ENCODE data around the gene WASF2. TPM values are rescaled to one million over a fixed set of nuclear protein-coding genes. Genes with fewer than 3 reads are reported as not detected.
"Not testable (repeated sequence)": the region's sequence is repeated elsewhere in the genome, so short reads cannot be mapped to it uniquely, and the experiment has no call there.

WASF2 gene
- total RNA-seq, 1 donor from 2014 or later: 183 TPM

- ATAC-seq (no peak), DNase-seq (ENCODE audit: low spot score) (no peak)
- intact Hi-C loops (cut with DNase I): loop anchor here (10.0 kb wide), 1 partner anchor 74 kb away; no protein-coding TSS in a partner anchor
Observed at GRCh38 chr1:27410709-27411108, 79.3 kb downstream of the WASF2 start.

DNA sequence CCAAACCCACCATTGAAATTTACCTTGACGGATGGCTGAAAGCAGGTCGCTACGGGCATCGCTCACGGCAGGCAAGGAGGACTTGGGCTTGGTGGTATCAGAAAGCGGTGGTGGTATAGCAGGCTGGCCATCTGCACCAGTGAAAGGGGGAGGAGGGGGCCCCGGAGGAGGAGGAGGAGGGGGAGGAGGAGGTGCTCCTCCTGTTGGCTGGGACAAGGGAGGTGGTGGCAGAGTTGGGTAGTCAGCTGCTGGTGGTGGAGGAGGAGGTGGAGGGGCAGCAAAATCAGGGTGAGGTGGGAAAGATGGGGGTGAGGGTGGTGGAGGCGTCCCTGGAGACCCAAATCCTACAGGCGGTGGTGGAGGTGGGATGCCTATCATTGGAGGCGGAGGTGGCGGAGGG is 80.3 kb downstream of the WASF2 start:
- no peak for DNase-seq (ENCODE audit: low spot score)
- intact Hi-C loops (cut with DNase I): loop anchor here (10.0 kb wide), 1 partner anchor 75 kb away; no protein-coding TSS in a partner anchor
- no peak for ATAC-seq

GRCh38 chr1:27408151-27408550 is 81.8 kb downstream of the WASF2 start:
- ATAC-seq (no peak), DNase-seq (ENCODE audit: low spot score) (no peak)
- intact Hi-C loops (cut with DNase I): no loop called here

DNA sequence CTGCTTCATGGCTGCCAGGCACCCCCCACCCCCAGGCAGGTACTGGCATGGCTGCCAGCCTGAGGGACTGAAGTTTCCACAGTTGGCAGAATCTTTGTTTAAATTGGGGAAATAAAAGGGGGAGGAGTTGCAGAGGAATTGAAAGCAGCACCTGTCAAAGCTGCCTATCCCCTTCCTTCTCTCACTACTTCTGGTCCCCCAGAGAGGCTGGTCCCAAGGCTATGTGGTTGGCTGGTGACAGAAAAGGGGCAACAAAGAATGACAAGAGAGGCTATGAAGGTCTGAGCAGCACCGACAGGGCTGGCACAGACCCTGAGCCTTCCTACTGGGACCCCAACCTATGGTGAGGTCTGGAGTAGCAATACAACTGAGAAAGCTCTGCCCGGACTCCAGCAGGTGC is 83.2 kb downstream of the WASF2 start:
- ATAC-seq; DNase-seq (ENCODE audit: low spot score); intact Hi-C loops (cut with DNase I): not testable (repeated sequence)

- ATAC-seq (no peak), DNase-seq (ENCODE audit: low spot score) (no peak)
- intact Hi-C loops (cut with DNase I): no loop called here
Observed at GRCh38 chr1:27406362-27406680, 83.6 kb downstream of the WASF2 start.

DNA sequence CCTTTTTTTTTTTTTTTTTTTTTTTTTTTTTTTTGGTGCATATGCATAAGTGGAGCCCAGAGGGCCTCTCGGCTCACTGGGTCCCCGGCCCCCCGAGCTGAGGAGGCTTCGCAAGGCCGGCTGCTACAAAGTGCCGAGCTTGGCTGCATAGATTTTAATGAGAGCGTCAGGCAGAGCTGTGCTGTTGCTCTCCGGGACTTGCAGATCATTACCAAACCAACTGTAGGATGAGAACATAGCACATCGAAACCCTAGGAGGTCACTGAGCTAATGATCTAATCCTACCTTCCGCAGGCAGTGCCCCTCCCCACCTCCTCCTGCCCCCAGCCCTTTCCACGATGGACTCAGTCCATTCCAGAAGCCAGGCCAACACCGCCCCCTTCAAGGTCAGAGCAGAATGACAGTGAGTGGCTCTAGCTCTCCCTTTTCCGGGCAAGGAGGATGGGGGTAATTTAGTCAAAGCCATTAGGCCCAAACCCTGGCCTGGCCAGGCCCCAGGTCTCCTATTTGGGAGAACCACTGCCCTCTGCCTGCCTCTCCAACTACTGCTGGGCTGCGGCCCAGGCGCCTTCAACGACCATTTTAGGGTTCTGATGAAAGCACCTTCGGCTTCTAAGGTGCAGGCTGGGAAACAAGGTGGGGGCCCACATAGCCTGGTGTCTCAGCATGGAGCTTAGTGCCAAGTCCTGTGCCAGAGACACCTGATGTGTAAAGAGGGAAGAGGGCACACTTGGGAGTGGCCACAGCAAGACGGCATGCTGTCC is 84.2 kb downstream of the WASF2 start:
- ATAC-seq: peak; percentile 1
- intact Hi-C loops (cut with DNase I): not testable (repeated sequence)

DNA sequence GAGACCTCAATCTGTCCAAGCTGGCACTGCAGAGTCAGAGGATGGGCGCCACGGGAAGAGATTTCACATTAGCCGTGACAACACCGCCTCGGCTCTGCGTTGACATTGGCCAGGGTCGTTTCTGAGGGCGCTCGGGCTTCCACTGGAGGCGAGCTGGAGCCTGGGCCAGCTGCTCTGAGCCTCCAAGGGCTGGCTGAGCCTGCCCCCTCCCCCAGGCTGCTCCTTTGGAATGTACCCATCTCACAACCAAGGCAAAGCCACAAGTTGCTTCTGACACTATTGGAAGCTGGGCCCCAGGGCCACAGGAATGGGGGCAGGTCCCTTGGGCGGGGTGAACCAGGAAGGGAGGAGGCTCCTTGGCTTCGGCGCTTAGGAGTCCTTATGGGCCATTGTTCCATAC is 84.9 kb downstream of the WASF2 start:
- DNase-seq (ENCODE audit: low spot score): peak; percentile 69
- intact Hi-C loops (cut with DNase I): no loop called here
- ATAC-seq: peak; percentile 46

More for the DNA sequence above, 84.2 kb downstream of the WASF2 start:
- not testable (repeated sequence) for DNase-seq (ENCODE audit: low spot score)

DNA sequence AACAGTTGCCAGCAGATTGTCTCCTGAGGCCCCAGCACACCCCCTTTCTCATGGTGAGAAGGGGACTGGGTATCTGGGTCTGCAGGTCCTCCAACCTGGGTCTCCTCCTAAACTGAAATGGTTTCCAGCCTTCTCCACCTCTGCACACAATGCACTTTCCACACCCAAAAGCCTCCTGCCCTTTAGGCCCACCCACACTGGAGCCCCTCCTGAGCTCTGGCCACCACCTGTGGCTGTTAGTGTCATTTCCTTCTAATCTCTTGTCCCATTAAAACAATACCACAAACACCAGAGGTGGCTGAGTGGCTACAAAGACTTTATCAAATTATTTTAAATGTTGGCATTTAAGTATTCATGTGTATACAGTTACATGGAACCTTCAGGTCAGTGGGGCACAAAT is 86.0 kb downstream of the WASF2 start:
- DNase-seq (ENCODE audit: low spot score) (no peak), ATAC-seq (peak; percentile 4)
- intact Hi-C loops (cut with DNase I): loop anchor here (5.0 kb wide), 1 partner anchor 263 kb away; no protein-coding TSS in a partner anchor

DNA sequence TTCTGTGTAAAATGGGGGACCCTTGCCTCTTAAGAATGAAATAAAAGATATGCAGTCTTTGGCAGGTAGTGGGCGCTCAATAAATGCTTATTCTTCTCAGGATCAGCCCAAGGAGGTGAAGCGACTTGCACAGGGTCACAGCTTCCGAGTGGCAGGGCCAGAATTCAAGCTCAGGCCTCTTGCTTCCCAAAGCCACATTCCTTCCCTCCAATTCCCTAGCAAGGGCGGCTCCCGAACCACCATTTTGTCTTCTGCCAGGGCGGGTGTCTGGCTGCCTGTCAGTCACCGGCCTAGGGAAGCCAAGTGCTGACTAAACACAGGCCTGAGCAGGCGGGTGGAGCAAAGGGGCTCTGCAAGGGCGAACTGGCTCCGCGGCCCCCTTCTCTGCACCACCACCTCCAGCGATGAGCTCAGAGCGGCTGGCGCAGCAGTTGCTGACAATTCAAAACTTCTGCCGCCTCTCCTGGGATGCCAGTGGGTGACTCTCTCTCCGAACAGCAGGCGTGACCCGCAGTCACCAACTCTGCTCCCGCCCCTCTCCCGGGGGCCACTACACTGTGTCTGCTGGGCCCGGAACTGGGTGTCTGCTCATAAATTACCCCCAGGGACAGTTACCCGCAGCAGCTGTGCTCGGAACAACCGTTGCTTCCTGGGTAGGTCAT is 86.8 kb downstream of the WASF2 start:
- intact Hi-C loops (cut with DNase I): loop anchor here (5.0 kb wide), 1 partner anchor 264 kb away; no protein-coding TSS in a partner anchor
- peak; percentile 81 for DNase-seq (ENCODE audit: low spot score)
- ATAC-seq: peak; percentile 66

DNA sequence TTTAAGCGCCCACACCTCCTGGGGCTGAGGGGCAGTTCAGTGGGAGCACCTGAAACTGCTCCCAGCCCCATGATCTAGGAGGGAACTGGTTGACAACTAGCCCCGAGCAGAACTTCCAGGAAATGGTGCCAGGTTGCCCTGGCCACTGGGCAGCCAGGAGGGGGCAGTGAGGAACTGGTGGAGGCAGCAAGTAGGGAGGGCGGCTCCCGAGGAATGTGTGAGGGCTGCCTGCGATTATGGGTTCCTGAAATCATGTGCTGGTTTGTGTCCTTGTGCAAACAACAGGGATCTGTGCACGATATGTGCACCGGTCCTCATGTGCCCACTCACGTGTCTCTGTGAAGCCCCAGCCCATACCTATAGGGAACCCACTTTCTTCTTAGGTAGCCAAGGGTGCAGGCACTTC is 87.6 kb downstream of the WASF2 start:
- peak; percentile 62 for ATAC-seq
- intact Hi-C loops (cut with DNase I): loop anchor here (5.0 kb wide), 1 partner anchor 265 kb away; no protein-coding TSS in a partner anchor
- DNase-seq (ENCODE audit: low spot score): peak; percentile 86

GRCh38 chr1:27400963-27401341 is 89.0 kb downstream of the WASF2 start:
- DNase-seq (ENCODE audit: low spot score) (no peak), ATAC-seq (no peak)
- intact Hi-C loops (cut with DNase I): loop anchor here (5.0 kb wide), 1 partner anchor 266 kb away; no protein-coding TSS in a partner anchor

- ATAC-seq (no peak), DNase-seq (ENCODE audit: low spot score) (no peak)
- intact Hi-C loops (cut with DNase I): loop anchor here (5.0 kb wide), 1 partner anchor 267 kb away; no protein-coding TSS in a partner anchor
Observed at GRCh38 chr1:27400082-27400962, 89.6 kb downstream of the WASF2 start.

DNA sequence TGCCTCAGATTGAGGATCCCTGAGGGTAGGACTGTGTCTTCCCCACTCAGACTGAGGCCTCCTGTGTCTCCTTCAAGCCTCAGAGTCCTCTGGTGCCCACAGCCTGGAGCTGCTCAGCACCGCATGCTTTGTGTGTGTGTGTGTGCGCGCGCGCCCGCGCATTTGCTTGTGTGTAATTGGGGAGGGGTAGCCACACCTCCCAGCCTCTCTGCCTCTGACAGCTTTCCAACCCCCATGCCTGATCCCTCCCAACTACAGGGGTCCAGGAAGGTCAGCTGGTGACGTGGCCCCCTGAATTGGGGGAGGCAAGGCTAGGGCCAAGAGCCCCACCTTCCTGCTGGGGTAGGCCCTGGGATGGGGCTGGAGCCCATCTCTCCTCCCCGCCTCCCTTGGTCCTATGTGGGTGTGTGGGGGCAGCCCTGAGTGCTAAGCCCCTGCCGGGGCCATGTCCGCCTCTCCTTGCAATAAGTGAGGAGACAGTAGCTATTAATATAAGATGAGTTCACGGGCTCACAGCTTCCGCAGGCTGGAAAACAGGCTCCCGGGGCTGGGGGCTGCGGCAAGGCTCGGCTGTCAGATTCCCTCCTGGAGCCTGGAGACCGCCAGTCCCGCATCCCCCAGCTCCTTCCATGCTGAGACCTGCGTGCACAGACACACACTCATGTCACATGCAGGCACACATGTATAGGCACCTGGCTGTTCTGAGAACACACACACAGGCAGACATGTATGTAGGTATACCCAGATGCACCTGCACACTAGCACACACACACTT is 90.5 kb downstream of the WASF2 start:
- DNase-seq (ENCODE audit: low spot score): no peak
- no peak for ATAC-seq
- intact Hi-C loops (cut with DNase I): loop anchor here (5.0 kb wide), 1 partner anchor 268 kb away; no protein-coding TSS in a partner anchor

DNA sequence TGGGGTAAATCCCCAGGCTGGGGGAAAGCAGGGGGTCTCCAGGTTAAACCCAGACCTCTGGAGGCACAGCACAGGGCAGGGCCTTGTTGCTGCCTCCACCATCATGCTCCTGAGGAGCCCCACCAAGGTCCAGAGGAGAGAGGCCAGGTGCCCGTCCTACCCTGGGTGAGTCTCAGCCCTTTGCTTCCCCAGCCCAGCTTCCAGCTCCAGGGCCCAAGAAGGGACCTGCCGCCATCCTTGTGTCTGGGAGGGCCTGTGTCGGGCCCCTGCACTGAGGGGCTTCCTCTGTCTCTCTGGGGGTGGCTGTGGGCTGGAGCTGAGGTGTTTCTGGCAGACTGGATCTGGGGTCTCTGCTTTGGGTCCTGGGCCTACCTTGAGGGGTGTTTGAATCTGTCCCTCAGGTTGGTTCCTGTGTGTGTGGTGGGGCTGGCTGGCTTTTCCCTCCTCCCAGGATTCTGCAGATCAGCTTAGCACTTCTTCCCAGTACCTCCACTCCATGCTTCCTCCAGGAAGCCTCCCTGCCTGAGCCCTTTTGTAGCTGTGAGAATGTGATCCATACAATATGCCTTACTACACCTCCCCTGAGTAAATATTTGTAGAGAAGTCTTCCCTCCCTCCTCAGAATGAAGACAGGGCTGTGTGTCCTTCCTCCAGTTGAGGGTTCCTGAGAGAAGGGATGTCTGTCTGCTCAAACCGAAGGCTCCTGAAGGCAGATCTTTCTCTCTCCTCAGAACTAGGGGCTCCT is 91.4 kb downstream of the WASF2 start:
- DNase-seq (ENCODE audit: low spot score) (no peak), ATAC-seq (no peak)
- intact Hi-C loops (cut with DNase I): no loop called here

DNA sequence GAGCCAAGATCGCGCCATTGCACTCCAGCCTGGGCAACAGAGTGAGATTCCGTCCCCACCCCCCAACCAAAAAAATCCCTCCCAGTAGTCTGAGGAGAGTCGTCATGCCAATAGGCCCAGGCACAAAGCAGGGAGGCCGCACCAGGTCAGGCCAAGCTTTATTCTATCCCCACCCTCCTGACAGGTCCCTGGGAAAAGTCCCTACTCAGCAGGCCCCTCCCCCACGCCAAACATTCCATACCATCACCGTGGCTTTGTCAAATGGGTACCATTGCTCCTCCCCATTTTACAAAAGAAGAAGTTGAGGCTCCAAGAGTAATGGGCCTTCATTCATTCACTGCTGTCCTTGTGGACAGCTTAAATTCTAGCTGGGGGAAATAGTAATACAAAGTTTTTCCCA is 92.2 kb downstream of the WASF2 start:
- ATAC-seq (no peak), DNase-seq (ENCODE audit: low spot score) (no peak)
- intact Hi-C loops (cut with DNase I): no loop called here

- ATAC-seq (no peak), DNase-seq (ENCODE audit: low spot score) (no peak)
- intact Hi-C loops (cut with DNase I): no loop called here
Observed at GRCh38 chr1:27397110-27397509, 92.9 kb downstream of the WASF2 start.

GRCh38 chr1:27395441-27396195 is 94.3 kb downstream of the WASF2 start:
- peak; percentile 83 for DNase-seq (ENCODE audit: low spot score)
- intact Hi-C loops (cut with DNase I): no loop called here
- ATAC-seq: peak; percentile 44
